Muscle of leg (tissue), 11 donors: ENCODE data around the gene SLC12A3. TPM values are rescaled to one million over a fixed set of nuclear protein-coding genes. Genes with fewer than 3 reads are reported as not detected.

Source experiments
- DNase-seq: peaks from one replicate; pipeline ENCODE4 v3.0.0; 2013
- H3K27ac ChIP-seq: one replicate; pipeline ENCODE4 v1.5.1; 2013; ENCODE audit warnings: mild to moderate bottlenecking, low read length, control low read depth
- H3K27me3 ChIP-seq: one replicate; pipeline ENCODE4 v1.6.1; 2013; ENCODE audit warnings: low read length; ENCODE audit not compliant: control insufficient read depth, insufficient read depth
- H3K36me3 ChIP-seq: one replicate; pipeline ENCODE4 v1.6.1; 2013; ENCODE audit warnings: low read length; ENCODE audit not compliant: control insufficient read depth, insufficient read depth
- H3K4me1 ChIP-seq: one replicate; pipeline ENCODE4 v1.6.1; 2013; ENCODE audit warnings: low read length; ENCODE audit not compliant: control insufficient read depth, insufficient read depth
- H3K4me3 ChIP-seq: one replicate; pipeline ENCODE4 v1.5.1; 2013; ENCODE audit warnings: low read length, control low read depth
- H3K9me3 ChIP-seq: replicated peaks from 2 replicates; pipeline ENCODE4 v1.6.1; 2013; ENCODE audit warnings: low read depth, low read length; ENCODE audit not compliant: control insufficient read depth
- WGBS: methylation state at CpG from one replicate; pipeline ENCODE4 v1.1.5; 2013; ENCODE audit warnings: missing lambda C conversion rate; ENCODE audit not compliant: insufficient coverage; 5-methylcytosine and 5-hydroxymethylcytosine counted together
- polyA plus RNA-seq, 8 donors: library from polyadenylated mRNA; unstranded; fragments of 120-200 nt; gene quantifications; one replicate each; pipeline versions ENCODE4 v1.2.1 to v1.2.3, GENCODE V29; 2013; ENCODE audit warnings: inconsistent platforms in 1 of 8, low replicate concordance in 1 of 8; ENCODE audit not compliant: insufficient read length in 8 of 8, insufficient read depth in 1 of 8
- total RNA-seq: library from RNA; stranded (reverse); fragments of 120-200 nt; gene quantifications from one replicate; pipeline ENCODE4 v1.2.4, GENCODE V29; 2013

The SLC12A3 gene
- total and polyA plus RNA-seq, 9 donors = 0.03 to 0.07 (median 0.04) TPM; not detected in 2

DNA sequence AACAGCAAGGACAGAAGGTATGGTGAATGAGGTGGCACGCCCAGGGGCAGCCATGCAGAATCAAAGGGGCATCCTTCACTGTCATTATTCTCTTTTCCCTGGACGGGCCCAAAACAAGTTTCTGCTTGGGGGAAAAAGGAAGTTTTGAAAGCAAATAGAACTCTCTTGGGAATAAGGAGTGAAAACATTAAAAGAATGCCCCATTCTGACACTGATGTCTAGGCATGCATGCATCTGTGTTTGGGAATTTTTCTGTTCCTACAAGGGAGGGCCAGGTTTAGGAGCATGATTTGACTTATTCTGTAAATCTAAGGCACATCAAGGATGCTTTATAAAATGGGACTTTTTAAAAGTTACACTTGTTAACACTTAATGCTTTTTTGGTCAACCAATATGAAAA lies 34.3 kb upstream of the SLC12A3 start:
- no peak for DNase-seq
- Histone ChIP-seq H3K4me3 (no peak overlapping the region), H3K9me3 (no peaks in the 10 kb centered on the region), H3K36me3 (peaks cover 67% of the 10 kb centered on the region), H3K4me1 (no peaks in the 10 kb centered on the region), H3K27ac (no peak overlapping the region), H3K27me3 (no peaks in the 10 kb centered on the region)
- no CpG with 5 or more reads among the region's 2 CpGs for WGBS

DNA sequence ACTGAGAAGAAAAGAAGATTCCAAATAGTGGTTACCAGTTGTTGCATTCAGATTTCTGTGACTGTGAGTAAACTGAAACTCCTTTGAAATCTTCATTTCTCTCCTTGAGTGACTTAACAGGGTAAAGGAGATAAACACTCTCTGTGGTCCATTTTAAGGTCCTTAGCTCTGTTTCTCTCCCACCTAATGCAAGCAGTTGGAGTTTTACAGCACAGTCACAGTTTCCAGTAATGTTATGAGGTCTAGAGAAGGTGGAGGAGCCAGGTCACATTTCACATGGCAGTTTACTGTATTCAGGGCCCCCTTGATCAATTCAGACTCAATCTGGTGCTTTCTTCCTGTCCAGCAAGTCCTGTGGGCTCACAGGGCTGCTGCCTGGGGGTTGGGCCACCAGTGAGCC lies 32.2 kb upstream of the SLC12A3 start:
- DNase-seq = no peak
- Histone ChIP-seq H3K4me1 (no peaks in the 10 kb centered on the region), H3K27ac (no peak overlapping the region), H3K4me3 (no peak overlapping the region), H3K9me3 (no peaks in the 10 kb centered on the region), H3K36me3 (peaks cover 69% of the 10 kb centered on the region), H3K27me3 (no peaks in the 10 kb centered on the region)

DNA sequence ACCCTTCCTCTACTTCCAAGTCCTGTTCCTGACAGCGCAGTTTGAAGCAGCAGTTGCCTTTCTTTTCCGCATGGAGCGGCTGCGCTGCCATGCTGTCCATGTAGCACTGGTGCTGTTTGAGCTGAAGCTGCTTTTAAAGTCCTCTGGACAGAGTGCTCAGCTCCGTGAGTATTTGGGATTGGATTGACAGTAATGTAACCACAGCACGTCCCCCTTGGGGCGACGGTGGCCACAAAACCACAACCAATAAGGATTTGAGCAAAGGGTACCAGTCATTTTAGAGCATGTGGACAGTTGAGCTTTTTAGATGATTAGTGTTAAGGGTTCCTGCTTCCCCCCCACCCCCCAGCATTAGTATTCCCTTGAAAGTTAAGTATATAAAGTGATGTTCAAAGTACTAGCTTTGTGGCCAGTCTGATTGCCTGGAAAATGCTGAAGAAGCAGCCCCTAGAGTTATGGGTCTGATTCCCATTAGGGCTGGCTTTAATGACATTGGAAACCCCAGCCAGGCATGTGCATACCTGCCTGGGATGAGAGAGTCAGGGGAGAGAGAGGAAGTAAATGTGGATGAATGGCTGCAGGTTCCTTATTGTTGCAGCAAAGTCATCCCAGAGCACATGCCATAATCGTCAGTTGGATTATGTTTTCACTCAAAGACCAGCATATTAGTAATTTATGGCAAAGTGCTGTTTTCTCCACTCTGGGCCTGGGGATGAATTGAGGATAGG lies 31.6 kb upstream of the SLC12A3 start:
- H3K4me3 ChIP-seq = no peak overlapping the region
- no peak overlapping the region for H3K27ac ChIP-seq
- WGBS = 93% methylated on average over 5 of the region's 9 CpGs
- no peak for DNase-seq
- H3K27me3 ChIP-seq = no peaks in the 10 kb centered on the region
- H3K9me3 ChIP-seq = no peaks in the 10 kb centered on the region
- H3K36me3 ChIP-seq = peaks cover 74% of the 10 kb centered on the region
- no peaks in the 10 kb centered on the region for H3K4me1 ChIP-seq

DNA sequence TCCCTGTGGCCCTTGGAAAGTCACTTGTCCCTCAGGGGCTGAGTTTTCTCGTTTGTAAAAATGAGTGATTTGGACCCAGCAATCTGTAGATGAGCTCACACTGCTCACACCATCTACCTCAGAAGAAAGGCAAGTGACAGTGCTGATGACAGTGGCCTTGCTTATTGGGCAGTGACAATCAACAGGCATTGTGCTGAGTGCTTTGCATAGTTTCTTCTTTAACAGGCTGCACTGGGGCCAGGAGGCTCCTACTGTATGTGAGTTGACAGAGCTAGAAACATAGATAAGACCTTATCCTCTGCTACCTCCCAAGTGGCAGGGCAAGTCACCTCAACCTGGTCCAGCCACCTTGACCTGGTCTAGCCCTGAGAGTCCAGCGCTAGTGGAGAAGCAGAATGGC lies 29.7 kb upstream of the SLC12A3 start:
- WGBS = no CpG with 5 or more reads among the region's 2 CpGs
- no peak overlapping the region for H3K27ac ChIP-seq
- H3K4me3 ChIP-seq = no peak overlapping the region
- H3K36me3 ChIP-seq = peaks cover 67% of the 10 kb centered on the region
- no peak for DNase-seq
- H3K4me1 ChIP-seq = no peaks in the 10 kb centered on the region
- no peaks in the 10 kb centered on the region for H3K9me3 ChIP-seq
- H3K27me3 ChIP-seq = no peaks in the 10 kb centered on the region

DNA sequence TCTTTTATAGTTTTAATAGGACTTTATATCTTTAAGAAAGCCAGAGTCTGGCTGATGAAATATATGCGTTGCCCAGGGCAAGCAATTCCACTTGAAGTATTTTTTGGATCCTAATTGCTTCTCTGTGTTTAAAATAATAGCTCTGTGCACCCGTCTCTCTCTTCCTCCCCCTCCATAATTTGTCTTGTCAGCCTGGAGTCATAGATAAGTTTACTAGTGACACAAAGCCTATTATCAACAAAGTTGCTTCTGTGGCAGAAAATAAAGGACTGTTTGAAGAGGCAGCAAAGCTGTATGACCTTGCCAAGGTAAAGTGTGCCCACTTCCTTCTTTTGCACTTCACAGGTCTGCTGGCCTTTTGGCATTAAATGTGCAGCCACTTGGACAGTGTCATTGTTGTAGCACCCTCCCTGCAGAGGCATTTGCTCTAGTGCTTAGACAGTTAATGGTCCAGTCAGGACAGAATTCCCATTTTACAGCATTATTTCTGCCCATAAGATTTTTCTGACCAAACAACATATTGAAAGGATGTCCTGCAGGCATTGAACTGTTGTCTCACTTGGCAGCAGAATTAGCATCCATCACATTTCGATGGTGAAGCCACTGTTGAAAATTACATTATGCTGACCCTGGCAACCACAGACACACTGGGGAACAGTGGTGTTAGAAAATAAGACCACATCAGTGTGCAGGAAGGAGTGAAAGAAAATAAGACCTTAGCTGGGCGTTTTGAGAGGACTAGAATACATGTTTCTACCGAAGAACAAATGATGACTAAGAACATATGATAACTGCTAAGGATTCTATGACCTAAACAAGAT lies 28.4 kb upstream of the SLC12A3 start:
- no peaks in the 10 kb centered on the region for H3K9me3 ChIP-seq
- no peaks in the 10 kb centered on the region for H3K27me3 ChIP-seq
- H3K4me3 ChIP-seq = no peak overlapping the region
- no peak for DNase-seq
- H3K36me3 ChIP-seq = peaks cover 63% of the 10 kb centered on the region
- WGBS = 80% methylated on average over 1 of the region's 5 CpGs
- no peak overlapping the region for H3K27ac ChIP-seq
- H3K4me1 ChIP-seq = peaks cover 4% of the 10 kb centered on the region

DNA sequence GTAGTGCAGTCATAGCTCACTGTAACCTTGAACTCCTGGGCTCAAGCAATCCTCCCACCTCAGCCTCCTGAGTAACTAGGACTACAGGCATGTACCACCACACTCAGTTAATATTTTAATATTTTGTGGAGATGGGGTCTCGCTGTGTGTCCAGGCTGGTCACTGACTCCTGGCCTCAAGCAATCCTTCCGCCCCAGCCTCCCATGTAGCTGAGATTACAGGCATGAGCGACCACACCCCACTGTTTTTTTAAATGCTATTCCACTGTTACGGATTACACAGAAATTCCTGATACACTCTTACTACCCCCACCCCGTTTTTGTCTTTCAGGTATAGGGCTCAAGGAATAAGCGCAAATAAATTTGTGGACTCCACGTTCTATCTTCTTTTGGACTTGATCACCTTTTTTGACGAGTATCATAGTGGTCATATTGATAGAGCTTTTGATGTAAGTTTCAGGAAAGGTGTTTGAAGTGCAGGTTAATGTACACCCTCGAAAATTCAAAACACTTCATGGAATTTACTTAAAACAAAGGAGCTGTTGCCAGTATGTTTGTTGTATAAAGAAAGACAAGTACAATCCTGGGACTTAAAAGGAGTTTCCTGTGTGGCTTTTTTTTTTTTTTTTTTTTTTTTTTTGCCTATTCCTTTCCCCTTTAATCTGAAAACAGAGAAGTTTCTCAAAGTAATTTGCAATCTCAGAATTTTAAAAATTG lies 26.2 kb upstream of the SLC12A3 start:
- no peak overlapping the region for H3K27ac ChIP-seq
- WGBS = 100% methylated on average over 3 of the region's 9 CpGs

DNA sequence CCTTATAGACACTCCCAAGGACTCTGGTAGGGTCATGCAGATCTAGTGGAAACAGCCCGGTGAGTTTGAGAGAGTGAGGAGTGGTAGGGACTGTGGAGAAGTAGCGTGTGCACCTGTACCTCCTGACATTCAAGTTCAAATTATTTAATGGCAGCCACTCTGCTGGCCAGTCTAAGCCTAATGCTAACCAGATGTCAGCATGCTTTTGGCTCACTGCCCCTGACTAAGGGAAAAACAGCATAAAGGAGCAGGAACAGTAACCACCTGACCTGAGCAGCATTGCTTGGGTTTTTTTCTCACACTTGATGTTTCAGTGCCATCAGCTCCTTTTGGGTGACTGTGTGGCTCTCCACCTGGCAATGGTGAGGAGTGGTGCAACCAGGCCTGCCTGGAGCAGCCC lies 23.8 kb upstream of the SLC12A3 start:
- Histone ChIP-seq H3K4me3 (no peak overlapping the region), H3K4me1 (peaks cover 6% of the 10 kb centered on the region), H3K9me3 (no peaks in the 10 kb centered on the region), H3K27ac (no peak overlapping the region), H3K36me3 (peaks cover 62% of the 10 kb centered on the region), H3K27me3 (no peaks in the 10 kb centered on the region)
- WGBS = 20% methylated on average over 1 of the region's 2 CpGs
- peak; percentile 87 for DNase-seq

More for the DNA sequence above, 26.2 kb upstream of the SLC12A3 start:
- no peak overlapping the region for H3K4me3 ChIP-seq
- DNase-seq = no peak
- H3K9me3 ChIP-seq = no peaks in the 10 kb centered on the region
- H3K4me1 ChIP-seq = peaks cover 6% of the 10 kb centered on the region
- H3K36me3 ChIP-seq = peaks cover 60% of the 10 kb centered on the region
- no peaks in the 10 kb centered on the region for H3K27me3 ChIP-seq

DNA sequence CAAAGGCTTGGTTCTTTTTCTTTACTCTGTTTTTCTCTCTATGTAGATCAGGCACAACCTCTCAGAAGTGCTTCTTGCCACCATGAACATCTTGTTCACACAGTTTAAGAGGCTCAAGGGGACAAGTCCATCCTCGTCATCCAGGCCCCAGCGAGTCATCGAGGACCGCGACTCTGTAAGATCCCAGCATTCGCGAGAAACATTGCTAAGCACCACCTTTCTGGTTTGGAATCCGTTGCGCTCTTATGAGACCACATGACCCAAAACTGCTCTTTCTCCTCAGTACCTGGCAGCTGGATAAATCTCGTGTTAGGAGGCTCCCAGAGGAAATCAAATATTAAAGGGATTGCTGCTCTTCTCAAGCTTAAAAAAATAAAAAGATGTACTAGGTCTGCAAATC lies 23.3 kb upstream of the SLC12A3 start:
- DNase-seq = no peak
- H3K9me3 ChIP-seq = no peaks in the 10 kb centered on the region
- H3K27ac ChIP-seq = no peak overlapping the region
- no peaks in the 10 kb centered on the region for H3K27me3 ChIP-seq
- peaks cover 57% of the 10 kb centered on the region for H3K36me3 ChIP-seq
- H3K4me1 ChIP-seq = peaks cover 6% of the 10 kb centered on the region
- WGBS = 55% methylated on average over 7 of the region's 10 CpGs
- no peak overlapping the region for H3K4me3 ChIP-seq

DNA sequence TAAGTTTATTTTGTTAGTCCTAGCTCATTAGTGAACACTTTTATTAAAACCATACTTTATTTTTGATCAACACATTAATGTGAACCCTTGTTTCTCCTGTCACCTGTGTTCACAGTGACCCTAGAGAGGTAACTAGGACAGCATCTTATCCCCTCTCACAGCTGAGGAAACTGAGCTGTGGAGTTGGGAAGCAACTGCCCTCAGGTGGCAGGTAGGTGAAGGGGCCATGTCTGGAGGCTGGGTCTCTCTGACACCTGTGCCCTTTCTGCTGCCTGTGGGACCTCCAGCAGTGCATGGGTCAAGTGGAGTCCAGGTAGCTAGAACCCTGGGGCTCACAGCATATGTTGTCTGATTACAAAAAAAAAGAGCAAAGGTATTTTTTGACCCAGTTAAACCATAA lies 22.9 kb upstream of the SLC12A3 start:
- Histone ChIP-seq H3K27ac (no peak overlapping the region), H3K27me3 (no peaks in the 10 kb centered on the region), H3K4me1 (peaks cover 6% of the 10 kb centered on the region), H3K36me3 (peaks cover 55% of the 10 kb centered on the region), H3K9me3 (no peaks in the 10 kb centered on the region), H3K4me3 (no peak overlapping the region)
- DNase-seq = no peak

DNA sequence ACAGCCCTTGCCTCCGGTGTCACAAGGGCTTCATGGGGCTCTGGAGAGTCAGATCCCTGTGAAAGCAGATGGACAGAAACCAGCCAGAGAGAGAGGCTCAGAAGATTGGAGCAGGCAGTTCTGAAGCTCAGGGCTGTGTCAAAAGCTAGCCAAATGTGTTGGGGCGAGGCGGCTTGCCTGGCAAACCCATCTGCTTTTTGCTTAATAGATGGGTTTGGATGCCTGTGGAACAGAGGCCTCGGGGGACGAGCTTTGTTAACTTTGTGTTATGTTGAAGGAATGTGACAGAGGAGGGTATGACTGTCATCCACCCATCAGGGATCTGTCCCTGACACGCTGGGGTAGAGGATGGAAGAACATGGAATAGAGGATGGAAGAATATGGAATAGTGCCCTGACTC lies 21.0 kb upstream of the SLC12A3 start:
- WGBS = 93% methylated on average over 5 of the region's 6 CpGs
- Histone ChIP-seq H3K4me3 (no peak overlapping the region), H3K27me3 (no peaks in the 10 kb centered on the region), H3K36me3 (peaks cover 44% of the 10 kb centered on the region), H3K27ac (no peak overlapping the region), H3K9me3 (no peaks in the 10 kb centered on the region), H3K4me1 (peaks cover 9% of the 10 kb centered on the region)
- DNase-seq = no peak
